ENCODE measurements around the gene CELF4.

DNA sequence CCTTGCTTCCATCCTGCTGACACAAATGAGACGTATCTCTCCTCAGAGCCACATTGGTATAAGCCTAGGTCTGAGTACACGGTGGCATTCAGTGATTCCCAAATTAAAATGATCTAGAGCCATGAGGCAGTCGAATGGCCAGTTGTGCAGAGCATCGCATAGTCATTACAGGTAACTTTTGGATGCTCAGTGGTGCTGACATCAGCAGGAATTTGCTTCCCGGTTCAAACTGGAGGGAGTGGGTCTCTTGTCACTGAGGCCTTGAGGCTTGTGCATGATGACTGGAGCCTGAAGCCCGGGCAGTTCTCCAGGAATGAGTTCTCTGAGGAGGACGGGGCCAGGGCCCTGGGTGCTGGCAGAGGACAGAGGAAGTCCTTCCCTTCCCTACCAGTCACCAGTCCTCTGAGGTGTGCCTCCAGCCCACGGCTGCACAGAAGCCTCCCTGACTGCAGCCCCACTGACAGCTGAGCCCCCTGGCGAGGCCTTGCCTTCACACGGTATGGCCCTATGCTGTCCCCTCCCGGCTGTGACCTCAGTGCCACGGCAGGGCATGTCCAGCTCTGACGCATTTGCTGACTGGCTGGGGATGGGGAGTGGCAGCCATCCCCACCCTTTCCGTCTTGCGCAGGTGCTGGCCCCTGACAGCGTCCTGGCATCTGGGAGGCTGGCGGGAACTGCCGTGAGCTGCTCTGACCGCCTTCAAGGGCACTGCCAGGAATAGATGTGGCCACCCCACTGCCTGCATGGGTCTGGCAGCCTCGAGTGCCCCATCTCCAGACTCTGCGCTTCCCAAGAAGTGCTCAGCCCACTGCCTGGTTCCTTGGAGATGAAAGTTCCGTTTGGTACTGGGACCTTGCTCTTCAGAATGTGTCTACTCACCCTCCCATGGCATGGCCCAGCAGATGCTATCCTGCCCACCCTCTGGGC lies 117.4 kb downstream of the CELF4 start:
- TF ChIP-seq GATA2 (IDR thresholded peaks at IDR 0.05; ENCODE audit: low read depth, low read length), result no peak
- no peak for TF ChIP-seq GATA3 (IDR thresholded peaks at IDR 0.05; ENCODE audit: low read depth, low read length)

Measured in SH-SY5Y (cell line).